Subcutaneous preadipocyte (primary cell): ENCODE data around the gene USP38. TPM values are rescaled to one million over a fixed set of nuclear protein-coding genes. Genes with fewer than 3 reads are reported as not detected.

Experiments
- total RNA-seq: library from RNA; depleted of rRNA; stranded (reverse); fragments of >200 nt; gene quantifications from 2 replicates; pipeline ENCODE4 v1.2.3, GENCODE V29; 2012

Gene USP38
- total RNA-seq: 15.4 and 23.3 TPM in 2 replicates

GRCh38 chr4:143184503-143185252 lies at the start of gene USP38:
Gene USP38, plus strand, starts transcription at chr4:143184917. Its CDS starts 534 bp downstream, at chr4:143185451.

Other genes with a start within 250 kb of the USP38 start
- 8.8 and 11.7 TPM in 2 replicates for gene GAB1, start 152.0 kb downstream of the USP38 start, total RNA-seq